HepG2 (cell line): ENCODE results near the gene EZH1. TPM values are rescaled to one million over a fixed set of nuclear protein-coding genes. Genes with fewer than 3 reads are reported as not detected.

Source experiments
- DR1 ChIP-seq: sonication (generic); formaldehyde crosslinking; IDR thresholded peaks from 2 replicates; pipeline ENCODE4 v1.8.0; 2021; ENCODE audit warnings: mild to moderate bottlenecking, missing genetic modification reagents, inconsistent platforms
- FOXA3 ChIP-seq: IDR thresholded peaks from 2 replicates; pipeline ENCODE4 v1.6.1; 2016; ENCODE audit warnings: missing genetic modification reagents, missing compliant biosample characterization
- KDM1A ChIP-seq: IDR thresholded peaks from 2 replicates; pipeline ENCODE4 v1.6.1; 2016; ENCODE audit warnings: missing compliant biosample characterization
- MAFF ChIP-seq: IDR thresholded peaks from 2 replicates; pipeline ENCODE4 v1.6.1; 2011; ENCODE audit warnings: low read depth, low read length, improper control_type of control experiment
- MAZ ChIP-seq, 2 experiments: sonication (generic) in 1 of 2; formaldehyde crosslinking in 1 of 2; IDR thresholded peaks; 2 replicates each; pipeline versions ENCODE4 v1.5.0 to v1.6.1; 2012 to 2020; ENCODE audit warnings: low read depth in 2 of 2, mild to moderate bottlenecking in 2 of 2, borderline replicate concordance in 1 of 2, improper control_type of control experiment in 1 of 2, low read length in 1 of 2, missing genetic modification reagents in 1 of 2, moderate library complexity in 1 of 2
- MLLT10 ChIP-seq: sonication (generic); formaldehyde crosslinking; IDR thresholded peaks from 2 replicates; pipeline ENCODE4 v1.4.0; 2020; ENCODE audit warnings: missing genetic modification reagents
- PBX2 ChIP-seq: IDR thresholded peaks from 2 replicates; pipeline ENCODE4 v1.6.1; 2016; ENCODE audit warnings: control low read depth
- PREB ChIP-seq: sonication (generic); formaldehyde crosslinking; IDR thresholded peaks from 2 replicates; pipeline ENCODE4 v1.4.0; 2020; ENCODE audit warnings: missing genetic modification reagents
- REL ChIP-seq: sonication (generic); formaldehyde crosslinking; conservative IDR thresholded peaks from 2 replicates; pipeline ENCODE4 v1.8.0; 2022; ENCODE audit warnings: mild to moderate bottlenecking, missing genetic modification reagents, moderate library complexity
- RXRA ChIP-seq: sonication (generic); formaldehyde crosslinking; IDR thresholded peaks from 2 replicates; pipeline ENCODE4 v1.5.1; 2020; ENCODE audit warnings: missing genetic modification reagents
- SP1 ChIP-seq, 2 experiments: fragments of 450-650 bp in 1 of 2; sonication (generic) in 1 of 2; formaldehyde crosslinking in 1 of 2; IDR thresholded peaks; 2 replicates each; pipeline versions ENCODE4 v1.4.0 to v1.6.1; 2016 to 2020; ENCODE audit warnings: missing genetic modification reagents in 1 of 2
- THRA ChIP-seq: sonication (generic); formaldehyde crosslinking; IDR thresholded peaks from 2 replicates; pipeline ENCODE4 v1.4.0; 2020; ENCODE audit warnings: missing genetic modification reagents, borderline replicate concordance
- ZBTB20 ChIP-seq: sonication (generic); formaldehyde crosslinking; IDR thresholded peaks from 2 replicates; pipeline ENCODE4 v1.8.1; 2023; ENCODE audit warnings: missing genetic modification reagents, low read depth, mild to moderate bottlenecking, borderline replicate concordance
- ZNF10 ChIP-seq: sonication (generic); formaldehyde crosslinking; IDR thresholded peaks from 2 replicates; pipeline ENCODE4 v1.4.0; 2020; ENCODE audit warnings: mild to moderate bottlenecking, low read depth, missing genetic modification reagents, borderline replicate concordance
- ZNF180 ChIP-seq: sonication (generic); formaldehyde crosslinking; IDR thresholded peaks from 2 replicates; pipeline ENCODE4 v1.4.0; 2020; ENCODE audit warnings: low read depth, missing genetic modification reagents, borderline replicate concordance
- ZNF282 ChIP-seq: fragments of 450-650 bp; IDR thresholded peaks from 2 replicates; pipeline ENCODE4 v1.6.1; 2018; ENCODE audit not compliant: partially characterized antibody
- ZNF337 ChIP-seq: sonication (generic); formaldehyde crosslinking; IDR thresholded peaks from 2 replicates; pipeline ENCODE4 v1.5.1; 2020; ENCODE audit warnings: missing genetic modification reagents, low read depth, mild to moderate bottlenecking, borderline replicate concordance
- ZNF350 ChIP-seq: sonication (generic); formaldehyde crosslinking; IDR thresholded peaks from 2 replicates; pipeline ENCODE4 v1.4.0; 2020; ENCODE audit warnings: mild to moderate bottlenecking, low read depth, missing genetic modification reagents, borderline replicate concordance
- ZNF468 ChIP-seq: sonication (generic); formaldehyde crosslinking; IDR thresholded peaks from 2 replicates; pipeline ENCODE4 v1.8.0; 2022; ENCODE audit warnings: mild to moderate bottlenecking, moderate library complexity, missing genetic modification reagents
- ZNF512B ChIP-seq: sonication (generic); formaldehyde crosslinking; IDR thresholded peaks from 2 replicates; pipeline ENCODE4 v1.5.1; 2020; ENCODE audit warnings: missing genetic modification reagents, mild to moderate bottlenecking, borderline replicate concordance
- ZNF781 ChIP-seq: sonication (generic); formaldehyde crosslinking; IDR thresholded peaks from 2 replicates; pipeline ENCODE4 v1.5.1; 2020; ENCODE audit warnings: borderline replicate concordance, mild to moderate bottlenecking, missing genetic modification reagents; ENCODE audit errors: not compliant biosample characterization
- ZNF782 ChIP-seq: sonication (generic); formaldehyde crosslinking; IDR thresholded peaks from 2 replicates; pipeline ENCODE4 v1.4.0; 2020; ENCODE audit warnings: missing genetic modification reagents, mild to moderate bottlenecking, borderline replicate concordance
- ZNF788 ChIP-seq: sonication (generic); formaldehyde crosslinking; IDR thresholded peaks from 2 replicates; pipeline ENCODE4 v1.5.0; 2020; ENCODE audit warnings: mild to moderate bottlenecking, missing genetic modification reagents, borderline replicate concordance
- polyA plus RNA-seq, 8 experiments: library from polyadenylated mRNA; depleted of rRNA in 3 of 8; stranded (reverse) in 7 of 8; unstranded in 1 of 8; fragments of >200 nt; fragmentation: Illumina TruSeq in 4 of 8; extraction: Trizol in 4 of 8; gene quantifications; 2 replicates each; pipeline versions ENCODE4 v1.2.1 to v1.2.3, GENCODE V29; 2011 to 2016; ENCODE audit warnings: low read depth in 4 of 8, missing spikeins in 1 of 8, mixed read lengths in 1 of 8; ENCODE audit not compliant: insufficient read depth in 1 of 8
- total RNA-seq, 5 experiments: library from RNA; depleted of rRNA; stranded (reverse); fragments of >200 nt; fragmentation: Illumina TruSeq; extraction: Trizol; gene quantifications; 2 replicates each; pipeline ENCODE4 v1.2.3, GENCODE V29; 2016; ENCODE audit warnings: low read depth in 1 of 5

EZH1 gene
- total and polyA plus RNA-seq, 2 of the 13 experiments (the other 11 are each of a cell fraction or from before 2014, with no cell fraction given), result 11.6 to 24.0 TPM

GRCh38 chr17:42744283-42744805 lies 496 bp downstream of the EZH1 start (continued):
- 0 out of 2 replicates have a peak, but pooled peaks have one; percentile 78 for TF ChIP-seq PREB
- TF ChIP-seq ZNF282, result no peak
- peak; percentile 75 for TF ChIP-seq ZNF781 (CRISPR knock-in tag)
- peak; percentile 30; the same call in 1 of the 2 replicates for TF ChIP-seq FOXA3
- TF ChIP-seq MAFF, result no peak
- TF ChIP-seq ZBTB20 (CRISPR knock-in tag), result no peak; the same call in 1 of the 2 replicates
- TF ChIP-seq RXRA, result peak; percentile 42; the same call in 1 of the 2 replicates
- TF ChIP-seq ZNF788 (CRISPR knock-in tag), result no peak
- 0 out of 2 replicates have a peak, but pooled peaks have one; percentile 11 for TF ChIP-seq ZNF337 (CRISPR knock-in tag)
- no peak; the same call in 1 of the 2 replicates for TF ChIP-seq ZNF782 (CRISPR knock-in tag)
- TF ChIP-seq ZNF468 (CRISPR knock-in tag), result no peak
- no peak for TF ChIP-seq KDM1A (CRISPR knock-in tag)
- 0 out of 2 replicates have a peak, but pooled peaks have one; percentile 74 for TF ChIP-seq ZNF10
- TF ChIP-seq SP1 (IDR thresholded peaks at IDR 0.05), result no peak
- no peak for TF ChIP-seq SP1 (CRISPR knock-in tag; IDR thresholded peaks at IDR 0.05)
- TF ChIP-seq PBX2 (CRISPR knock-in tag), result no peak
- no peak for TF ChIP-seq THRA
- TF ChIP-seq REL (CRISPR knock-in tag), result no peak; the same call in 1 of the 2 replicates
- no peak; the same call in 1 of the 2 replicates for TF ChIP-seq MAZ (IDR thresholded peaks at IDR 0.05; ENCODE audit: borderline replicate concordance, low read depth, low read length)
- no peak for TF ChIP-seq MAZ (CRISPR knock-in tag; IDR thresholded peaks at IDR 0.05; ENCODE audit: low read depth)
- TF ChIP-seq DR1 (CRISPR knock-in tag), result no peak; the same call in 1 of the 2 replicates
- TF ChIP-seq ZNF512B (CRISPR knock-in tag), result 0 out of 2 replicates have a peak, but pooled peaks have one; percentile 40
- TF ChIP-seq ZNF350 (CRISPR knock-in tag), result no peak
- no peak for TF ChIP-seq MLLT10
- TF ChIP-seq ZNF180 (CRISPR knock-in tag), result 0 out of 2 replicates have a peak, but pooled peaks have one; percentile 34
